DND-41 (cell line): ENCODE measurements around the gene EPX.

Source experiments
- ATAC-seq: fragments of 200-7000 bp; cut with Tn5 transposase; 3 replicates; pipeline ENCODE4 v1.9.1; 2021; ENCODE audit warnings: low read depth; ENCODE audit not compliant: insufficient read depth
- DNase-seq: peaks from one replicate; pipeline ENCODE4 v3.0.0-alpha.2; 2020
- H2AFZ ChIP-seq: 2 replicates; pipeline ENCODE4 v1.6.0; 2012; ENCODE audit warnings: low read depth, low read length
- H3K27ac ChIP-seq: 2 replicates; pipeline ENCODE4 v1.5.1; 2012; ENCODE audit warnings: low read length, inconsistent platforms
- H3K27me3 ChIP-seq: fragments of 200-600 bp; sonication (generic); 2 replicates; pipeline ENCODE4 v1.6.0; 2012; ENCODE audit warnings: low read length, mild to moderate bottlenecking, inconsistent platforms; ENCODE audit not compliant: insufficient read depth, poor library complexity
- H3K36me3 ChIP-seq: 2 replicates; pipeline ENCODE4 v1.5.1; 2012; ENCODE audit warnings: low read length, inconsistent platforms; ENCODE audit not compliant: insufficient read depth
- H3K4me1 ChIP-seq: 2 replicates; pipeline ENCODE4 v1.5.1; 2012; ENCODE audit warnings: mild to moderate bottlenecking, low read length; ENCODE audit not compliant: insufficient read depth
- H3K4me2 ChIP-seq: 2 replicates; pipeline ENCODE4 v1.6.0; 2012; ENCODE audit warnings: mild to moderate bottlenecking, moderate library complexity, low read length, inconsistent platforms; ENCODE audit not compliant: insufficient read depth
- H3K4me3 ChIP-seq, 2 experiments: fragments of 200-600 bp in 1 of 2; shearing (Covaris generic) in 1 of 2; 2 replicates each; pipeline ENCODE4 v1.5.1; 2012 to 2016; ENCODE audit warnings: inconsistent platforms in 2 of 2, low read length in 2 of 2, mild to moderate bottlenecking in 2 of 2, low read depth in 1 of 2, moderate library complexity in 1 of 2
- H3K79me2 ChIP-seq: 2 replicates; pipeline ENCODE4 v1.6.0; 2012; ENCODE audit warnings: low read length, inconsistent platforms; ENCODE audit not compliant: insufficient read depth
- H3K9ac ChIP-seq: 2 replicates; pipeline ENCODE4 v1.6.0; 2012; ENCODE audit warnings: low read depth, mild to moderate bottlenecking, inconsistent platforms, low read length, moderate library complexity
- H3K9me3 ChIP-seq: 2 replicates; pipeline ENCODE4 v1.5.1; 2012; ENCODE audit warnings: low read length, moderate library complexity, mild to moderate bottlenecking, inconsistent platforms; ENCODE audit not compliant: insufficient read depth, severe bottlenecking
- H4K20me1 ChIP-seq: 2 replicates; pipeline ENCODE4 v1.6.0; 2012; ENCODE audit warnings: low read length; ENCODE audit not compliant: insufficient read depth
- EZH2 ChIP-seq: IDR thresholded peaks from 3 replicates; pipeline ENCODE4 v1.6.1; 2012; ENCODE audit warnings: borderline replicate concordance, low read depth, mild to moderate bottlenecking, moderate library complexity, low read length, inconsistent platforms; ENCODE audit not compliant: severe bottlenecking
- TF ChIP-seq, protein P1 (sequence below): IDR thresholded peaks from 2 replicates; pipeline ENCODE4 v1.5.1; 2012; ENCODE audit warnings: borderline replicate concordance, low read length, moderate library complexity, mild to moderate bottlenecking; ENCODE audit not compliant: poor library complexity, severe bottlenecking; ENCODE audit errors: extremely low read depth

Gene EPX

DNA sequence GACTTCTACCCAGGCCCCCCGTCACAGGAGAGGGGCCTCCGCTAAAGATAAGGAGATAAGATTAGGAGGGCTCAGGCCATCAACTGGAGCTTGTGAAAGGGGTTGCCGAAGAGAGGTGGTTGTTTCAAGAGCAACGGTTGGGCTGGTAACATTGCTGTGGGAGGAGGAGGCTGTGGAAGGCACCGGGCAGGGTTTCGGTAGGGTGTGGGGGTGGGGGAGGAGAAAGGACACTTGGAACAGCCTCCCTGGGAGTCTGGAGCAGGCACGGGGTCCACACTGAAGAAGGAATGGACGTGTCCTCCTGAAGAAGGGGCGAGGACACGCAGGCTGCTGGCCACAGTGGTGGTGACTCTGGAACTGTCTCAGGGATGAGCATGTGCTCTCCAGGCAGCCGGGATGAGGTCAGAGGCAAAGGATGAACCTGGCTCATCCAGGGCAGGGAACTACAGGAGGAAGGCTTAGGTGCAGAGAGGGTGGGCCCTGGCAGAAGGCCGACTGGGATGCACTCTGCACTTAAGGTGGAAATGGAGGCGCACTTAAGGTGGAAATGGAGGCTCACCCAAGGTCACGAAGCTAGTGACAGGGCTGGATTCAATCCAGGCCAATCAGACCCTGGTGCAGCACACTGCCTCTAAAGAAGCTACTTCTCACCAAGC is 1.2 kb upstream of the EPX start:
- no peak for DNase-seq
- H3K27me3 ChIP-seq: no peaks in the 10 kb centered on the region
- no peaks in the 10 kb centered on the region for H3K4me1 ChIP-seq
- no peaks in the 10 kb centered on the region for H3K79me2 ChIP-seq
- no peak overlapping the region for H3K4me2 ChIP-seq
- H3K4me3 ChIP-seq: no peak overlapping the region
- TF ChIP-seq, protein P1, sequence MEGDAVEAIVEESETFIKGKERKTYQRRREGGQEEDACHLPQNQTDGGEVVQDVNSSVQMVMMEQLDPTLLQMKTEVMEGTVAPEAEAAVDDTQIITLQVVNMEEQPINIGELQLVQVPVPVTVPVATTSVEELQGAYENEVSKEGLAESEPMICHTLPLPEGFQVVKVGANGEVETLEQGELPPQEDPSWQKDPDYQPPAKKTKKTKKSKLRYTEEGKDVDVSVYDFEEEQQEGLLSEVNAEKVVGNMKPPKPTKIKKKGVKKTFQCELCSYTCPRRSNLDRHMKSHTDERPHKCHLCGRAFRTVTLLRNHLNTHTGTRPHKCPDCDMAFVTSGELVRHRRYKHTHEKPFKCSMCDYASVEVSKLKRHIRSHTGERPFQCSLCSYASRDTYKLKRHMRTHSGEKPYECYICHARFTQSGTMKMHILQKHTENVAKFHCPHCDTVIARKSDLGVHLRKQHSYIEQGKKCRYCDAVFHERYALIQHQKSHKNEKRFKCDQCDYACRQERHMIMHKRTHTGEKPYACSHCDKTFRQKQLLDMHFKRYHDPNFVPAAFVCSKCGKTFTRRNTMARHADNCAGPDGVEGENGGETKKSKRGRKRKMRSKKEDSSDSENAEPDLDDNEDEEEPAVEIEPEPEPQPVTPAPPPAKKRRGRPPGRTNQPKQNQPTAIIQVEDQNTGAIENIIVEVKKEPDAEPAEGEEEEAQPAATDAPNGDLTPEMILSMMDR: no peak
- TF ChIP-seq EZH2: no peak
- no peak overlapping the region for H3K9ac ChIP-seq
- no peak overlapping the region for H2AFZ ChIP-seq
- no peak for ATAC-seq
- no peaks in the 10 kb centered on the region; the same call in 1 of the 2 replicates for H4K20me1 ChIP-seq
- no peaks in the 10 kb centered on the region for H3K9me3 ChIP-seq
- H3K27ac ChIP-seq: no peak overlapping the region
- H3K36me3 ChIP-seq: no peaks in the 10 kb centered on the region

DNA sequence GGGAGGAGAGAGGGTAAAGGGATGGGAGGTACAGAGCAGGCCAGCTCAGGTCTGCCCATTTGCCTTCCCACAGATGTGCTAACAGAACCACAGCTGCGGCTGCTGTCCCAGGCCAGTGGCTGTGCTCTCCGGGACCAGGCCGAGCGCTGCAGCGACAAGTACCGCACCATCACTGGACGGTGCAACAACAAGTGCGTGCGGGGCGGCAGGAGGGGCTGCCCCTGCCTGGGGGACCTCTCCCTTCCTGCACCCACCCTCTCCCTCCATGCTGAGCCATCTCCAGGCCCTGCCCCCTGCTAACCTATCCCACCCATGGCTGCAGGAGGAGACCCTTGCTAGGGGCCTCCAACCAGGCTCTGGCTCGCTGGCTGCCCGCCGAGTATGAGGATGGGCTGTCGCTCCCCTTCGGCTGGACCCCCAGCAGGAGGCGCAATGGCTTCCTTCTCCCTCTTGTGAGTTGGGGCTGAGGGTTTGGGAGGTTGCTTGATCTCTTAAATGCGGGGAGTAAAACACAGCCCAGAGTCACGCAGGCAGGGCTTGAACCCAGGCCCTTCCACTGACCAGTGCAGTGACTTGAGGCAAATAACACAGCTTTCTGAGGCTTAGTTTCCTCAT is 1.2 kb downstream of the EPX start:
- no peaks in the 10 kb centered on the region for H3K79me2 ChIP-seq
- TF ChIP-seq EZH2: no peak
- TF ChIP-seq, protein P1: no peak
- no peak overlapping the region for H3K4me3 ChIP-seq
- H3K4me2 ChIP-seq: no peak overlapping the region
- no peak overlapping the region for H2AFZ ChIP-seq
- H3K9ac ChIP-seq: no peak overlapping the region
- no peaks in the 10 kb centered on the region for H3K36me3 ChIP-seq
- no peak overlapping the region for H3K27ac ChIP-seq
- ATAC-seq (no peak), DNase-seq (no peak)
- H3K9me3 ChIP-seq: no peaks in the 10 kb centered on the region
- H3K4me1 ChIP-seq: no peaks in the 10 kb centered on the region
- no peaks in the 10 kb centered on the region; the same call in 1 of the 2 replicates for H4K20me1 ChIP-seq
- H3K27me3 ChIP-seq: no peaks in the 10 kb centered on the region

DNA sequence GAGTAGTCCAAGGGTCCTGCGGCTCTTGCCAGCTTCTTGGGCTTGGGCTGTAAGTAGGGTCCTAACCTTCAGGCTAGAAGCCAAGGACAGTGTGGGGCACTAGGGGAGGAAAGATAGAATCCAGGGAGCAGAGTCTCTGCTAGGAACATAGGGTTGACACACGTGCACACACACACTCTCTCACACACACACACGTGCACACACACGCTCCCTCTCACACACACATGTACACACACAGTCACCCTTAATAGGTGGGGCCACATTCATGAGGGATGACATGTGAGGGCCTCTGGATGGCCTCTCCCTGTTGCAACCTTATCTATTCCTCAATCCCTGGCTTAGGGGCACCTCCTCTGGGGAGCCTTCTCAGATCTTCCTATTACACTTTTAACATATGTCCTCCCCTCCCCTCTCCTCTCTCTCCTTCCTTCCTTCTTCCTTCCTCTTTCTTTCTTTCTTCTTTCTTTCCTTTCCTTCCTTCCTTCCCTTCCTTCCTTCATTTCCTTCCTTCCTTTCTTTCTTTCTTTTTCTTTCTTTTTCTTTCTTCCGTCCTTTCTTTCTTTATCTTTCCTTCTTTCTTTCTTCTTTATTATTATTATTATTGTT is 3.1 kb downstream of the EPX start:
- Histone ChIP-seq H3K4me1 (no peaks in the 10 kb centered on the region), H3K9me3 (no peaks in the 10 kb centered on the region), H3K9ac (no peak overlapping the region), H3K79me2 (no peaks in the 10 kb centered on the region), H3K27me3 (no peaks in the 10 kb centered on the region), H3K27ac (no peak overlapping the region), H2AFZ (no peak overlapping the region), H4K20me1 (no peaks in the 10 kb centered on the region), H3K4me3 (no peak overlapping the region), H3K4me2 (no peak overlapping the region), H3K36me3 (no peaks in the 10 kb centered on the region)
- ATAC-seq (no peak), DNase-seq (no peak)
- TF ChIP-seq, protein P1: no peak
- no peak for TF ChIP-seq EZH2
